Activated CD4-positive, alpha-beta T cell treated with anti-CD3 and anti-CD28 coated beads, Interleukin-2, amount 50 U/mL, for 1 hour (primary cell): Measurements from ENCODE around the gene TXN2.

Experiments used
- DNase-seq: peaks from one replicate; pipeline ENCODE4 v3.0.0-alpha.2; 2020

The TXN2 gene

DNA sequence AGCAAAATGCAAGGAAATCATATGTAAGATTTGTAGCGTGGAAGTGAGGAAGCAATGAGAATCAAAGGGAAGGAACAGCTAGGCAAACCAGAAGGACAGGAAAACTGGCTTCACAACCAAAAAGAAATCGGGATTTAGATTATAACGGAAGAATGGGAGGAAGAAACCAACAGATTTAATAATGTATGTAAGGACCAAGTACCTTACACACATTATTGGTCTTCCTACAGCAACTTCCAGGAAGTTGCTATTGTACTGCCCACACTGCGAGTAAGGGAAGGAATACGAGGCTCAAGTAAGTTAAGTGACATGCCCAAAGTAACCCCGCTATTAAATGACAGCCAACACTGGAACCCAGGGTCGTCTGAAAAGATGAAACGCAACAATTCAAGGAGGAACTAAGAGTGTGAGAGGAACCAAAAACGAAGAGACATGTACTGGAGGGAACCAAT is 473 bp downstream of the TXN2 start:
- no peak for DNase-seq

DNA sequence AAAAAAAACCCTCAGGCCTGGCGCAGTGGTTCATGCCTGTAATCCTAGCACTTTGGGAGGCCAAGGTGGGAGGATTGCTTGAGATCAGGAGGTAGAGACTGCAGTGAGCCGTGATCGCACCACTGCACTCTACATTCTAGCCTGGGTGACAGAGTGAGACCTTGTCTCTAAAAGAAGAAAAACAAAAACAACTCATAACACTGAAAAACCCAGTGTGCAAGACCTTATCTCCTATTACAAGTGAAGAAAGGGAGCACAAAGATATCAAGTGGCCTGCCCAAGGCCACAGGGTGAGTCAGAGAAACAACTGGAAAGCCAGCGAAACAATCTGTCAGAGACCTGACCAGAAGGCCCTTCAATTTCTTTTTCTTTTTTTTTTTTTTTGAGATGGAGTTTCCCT is 2.5 kb downstream of the TXN2 start:
- no peak for DNase-seq

DNA sequence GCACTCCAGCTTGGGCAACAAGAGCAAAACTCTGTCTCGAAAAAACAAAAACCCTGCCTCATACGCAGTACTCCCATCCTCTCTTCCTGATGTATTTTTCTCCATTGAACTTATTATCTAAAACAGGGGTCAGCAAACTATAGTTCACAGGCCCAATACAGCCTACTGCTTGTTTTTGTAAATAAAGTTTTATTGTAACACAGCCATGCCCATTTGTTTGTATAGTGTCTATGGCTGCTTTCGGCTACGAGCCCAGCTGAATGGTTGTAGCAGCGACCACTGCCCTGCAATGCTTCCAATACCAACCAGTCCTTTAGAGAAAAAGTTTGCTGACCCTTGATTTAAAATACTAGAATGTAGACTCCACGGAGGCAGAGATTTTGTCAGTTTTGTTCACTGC is 6.1 kb downstream of the TXN2 start:
- no peak for DNase-seq

DNA sequence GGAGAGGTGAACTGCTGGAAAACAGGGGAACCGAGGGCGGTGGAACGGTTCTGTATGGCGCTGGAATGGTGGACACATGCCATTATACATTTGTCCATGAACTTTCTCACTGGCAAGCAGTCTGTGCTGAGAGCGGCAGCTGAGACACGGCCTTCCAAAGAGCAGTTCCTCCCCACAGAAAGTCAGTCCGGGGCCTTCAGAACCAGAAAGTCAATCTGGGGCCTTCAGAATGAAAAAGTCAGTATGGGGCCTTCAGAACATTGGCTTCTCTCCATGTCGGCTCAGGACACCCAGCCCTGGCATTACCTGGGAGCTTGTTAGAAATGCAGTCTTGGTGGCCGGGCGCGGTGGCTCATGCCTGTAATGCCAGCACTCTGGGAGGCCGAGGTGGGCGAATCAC is 8.8 kb downstream of the TXN2 start:
- no peak for DNase-seq

DNA sequence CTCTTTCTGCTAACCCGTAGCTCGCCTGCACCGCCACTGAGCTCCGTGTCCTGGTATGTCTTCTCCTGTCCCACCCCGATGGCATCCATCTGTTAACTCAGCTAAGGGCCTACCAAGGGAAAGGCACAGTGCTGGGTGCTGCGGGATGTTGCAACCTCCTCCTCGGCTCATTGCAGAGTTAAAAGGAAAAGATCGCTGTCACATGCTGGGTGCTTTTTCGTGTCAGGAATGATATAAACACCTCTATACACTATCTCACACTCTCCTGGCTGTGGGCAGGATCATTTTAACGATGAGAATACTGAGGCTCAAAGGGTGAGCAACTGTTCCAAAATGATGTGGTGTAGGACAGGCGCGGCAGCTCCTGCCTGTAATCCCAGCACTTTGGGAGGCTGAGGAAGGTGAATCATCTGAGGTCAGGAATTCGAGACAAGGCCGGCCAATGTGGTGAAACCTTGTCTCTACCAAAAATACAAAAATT is 10.1 kb downstream of the TXN2 start:
- no peak for DNase-seq

DNA sequence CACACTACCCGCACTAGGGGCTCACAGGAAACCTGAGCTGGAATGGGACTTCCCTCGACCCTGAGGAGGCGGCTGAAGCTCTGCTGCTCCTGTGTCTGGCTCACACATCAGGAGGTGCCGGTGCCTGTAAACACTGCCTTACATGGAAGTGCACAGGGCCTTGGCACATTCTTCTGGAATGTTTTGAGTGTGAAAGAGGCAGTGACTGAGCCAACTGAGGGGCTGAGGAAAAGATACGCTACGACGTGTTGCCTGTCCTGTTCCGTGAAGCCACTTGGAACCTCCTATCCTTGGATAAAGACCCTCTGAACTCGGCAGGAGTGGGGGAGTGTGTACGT is 10.5 kb downstream of the TXN2 start:
- DNase-seq: no peak

DNA sequence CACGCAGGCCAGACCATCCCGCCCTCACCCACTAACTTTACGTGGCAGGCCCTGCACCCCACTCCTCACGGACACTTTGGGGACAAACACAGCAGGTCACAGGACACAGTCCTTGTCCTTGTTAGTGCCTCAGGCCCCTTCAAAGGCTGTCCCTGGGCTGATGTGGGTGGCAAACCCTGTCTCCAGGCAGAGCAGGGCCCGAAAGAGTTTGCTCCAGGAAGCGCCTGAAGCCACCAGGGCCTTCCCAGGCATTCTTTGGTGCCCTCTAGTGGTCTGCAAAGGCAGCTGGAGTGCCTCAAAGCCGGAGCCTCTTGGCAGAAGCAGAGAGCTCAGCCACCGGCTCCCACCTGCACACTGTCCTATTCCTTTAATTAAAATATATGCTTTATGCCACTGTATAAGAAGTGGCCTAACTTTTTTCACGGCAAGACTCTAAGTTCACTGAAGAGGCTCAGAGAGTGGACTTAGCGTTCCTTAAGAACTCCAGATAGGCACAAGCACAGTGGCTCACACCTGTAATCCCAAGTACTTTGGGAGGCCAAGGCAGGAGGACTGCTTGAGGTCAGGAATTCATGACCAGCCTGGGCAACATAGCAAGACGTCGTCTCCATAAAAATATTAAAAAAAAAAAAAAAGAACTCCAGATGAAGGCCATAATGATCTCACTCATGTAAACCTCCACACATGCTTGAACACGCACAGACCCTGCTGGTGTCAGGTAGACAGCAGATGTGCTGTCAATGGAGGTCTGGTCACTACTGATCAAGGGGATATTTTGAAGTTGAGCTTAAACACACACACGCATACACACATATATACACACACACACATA is 11.1 kb downstream of the TXN2 start:
- peak; percentile 78 for DNase-seq

DNA sequence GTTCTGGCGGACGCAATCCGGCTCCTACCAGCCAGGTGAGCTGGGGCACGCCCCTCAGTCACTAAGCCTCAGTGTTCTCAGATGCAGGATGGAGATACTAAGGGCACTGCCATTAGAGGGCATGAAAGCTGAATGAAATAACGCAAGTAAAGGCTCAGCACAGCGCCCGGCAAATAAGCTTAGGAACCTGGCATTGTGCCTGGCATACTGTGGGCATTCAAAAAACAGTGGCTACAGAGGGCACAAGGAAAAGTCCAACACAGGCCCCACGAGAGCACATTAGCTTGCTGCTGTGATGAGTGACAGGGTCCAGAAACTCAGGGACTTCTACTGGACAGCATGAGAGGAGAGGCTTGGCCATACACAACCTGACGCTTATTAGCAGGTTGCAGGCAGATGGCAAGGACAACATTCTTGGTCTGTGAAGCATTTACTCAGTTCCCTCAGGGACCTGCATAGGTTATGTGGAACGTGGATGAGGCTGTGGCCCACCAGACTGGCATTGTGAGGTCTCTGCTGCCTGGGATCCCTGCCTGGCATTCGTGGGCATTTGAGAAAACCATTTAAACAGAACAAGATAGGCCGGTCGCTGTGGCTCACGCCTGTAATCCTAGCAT is 12.2 kb downstream of the TXN2 start:
- no peak for DNase-seq

DNA sequence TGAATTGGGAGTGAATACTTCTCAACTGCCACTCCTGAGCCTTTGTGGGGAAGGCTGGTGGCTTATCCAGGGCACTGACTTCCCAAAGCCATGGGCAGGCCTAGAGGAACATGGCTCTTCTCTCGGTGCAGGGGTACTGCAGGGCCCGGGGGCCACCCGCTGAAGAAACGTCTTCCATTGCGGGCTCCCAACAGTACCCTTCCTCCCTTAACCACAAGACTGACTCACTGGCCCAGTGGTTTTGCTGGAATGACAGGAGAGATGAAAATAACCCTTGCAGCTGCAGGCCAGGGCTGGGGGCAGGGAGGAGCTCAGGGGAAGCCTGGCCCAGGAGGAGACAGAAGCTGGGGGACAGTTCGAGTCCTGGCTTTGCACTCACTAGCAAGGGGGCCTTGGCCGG is 13.5 kb downstream of the TXN2 start:
- no peak for DNase-seq

DNA sequence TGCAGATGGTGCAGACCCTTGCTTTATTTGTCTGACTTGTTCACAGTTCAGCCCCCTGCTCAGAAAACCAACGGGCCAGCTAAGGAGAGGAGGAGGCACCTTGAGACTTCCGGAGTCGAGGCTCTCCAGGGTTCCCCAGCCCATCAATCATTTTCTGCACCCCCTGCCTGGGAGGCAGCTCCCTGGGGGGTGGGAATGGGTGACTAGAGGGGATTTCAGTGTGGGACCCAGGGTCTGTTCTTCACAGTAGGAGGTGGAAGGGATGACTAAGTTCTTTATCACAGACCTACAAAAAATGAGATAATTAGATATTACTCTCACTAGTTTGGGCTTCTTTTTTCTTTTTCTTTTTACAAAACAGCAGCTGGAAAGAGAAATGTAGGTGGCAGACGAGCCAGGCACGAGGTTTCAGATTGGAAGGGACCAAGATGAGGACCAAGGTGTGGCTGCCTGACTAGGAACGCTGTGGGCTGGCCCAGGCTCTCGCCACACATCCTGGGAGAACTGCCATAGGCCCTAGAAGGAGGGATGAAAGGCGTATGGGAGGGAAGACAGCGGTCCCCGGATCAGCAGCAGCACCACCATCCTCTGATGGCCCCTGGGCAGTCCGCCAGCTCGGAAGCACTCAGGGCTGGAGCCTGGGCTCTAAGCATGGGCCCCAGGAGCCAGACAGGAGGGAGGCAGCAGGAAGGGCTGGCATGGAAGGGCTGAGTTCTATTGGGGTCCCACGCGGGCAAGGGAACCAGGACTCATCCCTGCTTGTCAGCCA is 14.2 kb downstream of the TXN2 start:
- no peak for DNase-seq

DNA sequence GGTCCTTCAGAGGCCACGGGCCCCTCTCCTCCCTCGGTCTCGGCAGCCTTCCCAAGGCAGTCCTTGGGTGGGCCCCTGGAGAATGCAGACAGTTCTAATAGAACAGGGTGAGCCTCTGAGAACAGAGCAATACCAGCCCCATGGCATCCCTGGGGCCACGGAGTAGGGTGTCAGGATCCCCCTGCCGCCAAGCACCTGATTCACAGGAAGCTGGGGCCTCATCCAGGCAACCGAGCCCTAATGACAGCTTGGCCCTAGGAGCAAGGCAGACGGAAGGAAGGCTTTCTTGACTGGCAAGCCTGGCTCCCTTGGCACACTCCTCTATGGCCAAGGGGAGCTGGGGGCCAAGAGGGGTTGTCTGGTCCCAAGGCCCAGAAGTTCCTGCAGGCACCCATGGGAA is 15.2 kb downstream of the TXN2 start:
- no peak for DNase-seq

DNA sequence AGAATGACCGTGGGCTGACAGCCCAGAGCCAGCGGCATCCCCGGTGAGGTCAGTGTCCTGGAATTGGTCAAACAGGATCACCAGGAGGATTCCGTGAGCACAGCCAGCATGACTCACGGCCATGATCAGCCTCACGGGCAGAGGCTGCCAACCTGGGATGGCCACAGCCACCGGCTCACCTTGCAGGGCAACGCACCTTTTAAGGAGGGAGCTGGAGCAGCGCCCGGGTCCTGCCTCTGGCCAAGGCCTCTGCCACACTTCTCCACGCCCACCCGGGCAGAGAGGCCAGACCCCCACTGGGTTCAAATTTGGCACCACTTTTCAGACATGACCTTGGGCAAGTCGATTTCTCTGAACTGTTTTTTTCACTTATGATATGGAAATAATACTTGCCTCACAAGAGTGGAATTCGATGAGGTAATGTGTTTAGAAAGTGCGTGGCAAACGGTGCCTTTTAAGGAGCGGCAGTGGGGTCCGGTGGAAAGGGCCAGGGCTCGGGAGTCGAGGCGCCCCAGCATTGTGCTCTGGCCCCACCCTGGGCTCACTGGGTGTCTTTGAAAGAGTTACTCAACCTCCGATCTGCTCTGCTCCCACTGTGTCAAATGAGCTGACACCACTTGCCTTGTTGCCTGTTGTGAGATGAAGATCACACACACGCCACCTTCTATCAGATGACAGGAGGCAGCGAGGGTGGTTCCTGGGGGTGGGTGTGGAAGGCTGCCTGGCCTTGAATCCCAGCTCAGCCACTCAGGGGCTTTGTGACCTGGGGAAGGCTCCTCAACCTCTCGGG is 16.0 kb downstream of the TXN2 start:
- DNase-seq: no peak

DNA sequence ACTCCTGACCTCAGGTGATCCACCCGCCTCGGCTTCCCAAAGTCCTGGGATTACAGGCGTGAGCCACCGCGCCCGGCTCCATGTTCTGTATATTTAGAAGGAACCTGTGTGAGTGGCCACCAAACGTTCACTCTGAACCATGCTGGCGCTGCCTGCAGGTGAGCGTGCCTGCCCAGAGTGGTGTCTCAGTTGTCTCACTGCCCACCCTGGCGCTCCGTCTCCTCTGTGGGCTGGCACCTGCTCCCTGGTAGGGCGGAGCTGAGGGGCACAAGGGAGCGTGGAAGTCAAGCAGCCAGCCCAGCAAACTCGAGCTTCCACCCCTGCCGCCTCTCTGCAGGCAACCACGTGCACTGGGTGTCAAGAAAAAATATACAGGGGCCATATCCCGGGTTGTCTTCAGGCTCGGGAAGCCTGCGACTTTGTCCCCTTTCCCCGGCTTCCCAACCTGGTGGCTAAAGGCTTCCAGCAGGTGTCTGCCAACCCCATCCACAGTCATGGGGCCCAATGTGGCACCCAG is 16.7 kb downstream of the TXN2 start:
- DNase-seq: no peak

DNA sequence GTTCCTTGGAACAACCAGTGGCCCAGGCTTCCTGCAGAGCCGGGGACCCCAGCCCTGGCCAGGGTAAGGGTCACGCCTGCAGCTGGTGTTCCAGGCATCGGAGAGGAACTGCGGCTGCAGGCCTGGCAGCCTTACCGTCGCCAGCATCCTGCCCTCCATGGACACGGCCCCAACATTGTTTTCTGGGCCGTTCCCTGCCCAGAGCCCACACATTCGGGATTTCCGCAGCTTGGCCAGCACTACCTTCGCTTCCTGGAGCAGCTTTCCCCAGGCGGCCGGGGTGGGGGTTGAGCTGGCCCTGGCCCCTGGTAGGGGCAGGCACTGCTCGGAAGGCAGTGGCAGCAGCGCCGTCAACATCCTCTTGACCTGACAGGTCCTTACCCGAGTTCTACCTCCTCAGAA is 17.7 kb downstream of the TXN2 start:
- DNase-seq: no peak

DNA sequence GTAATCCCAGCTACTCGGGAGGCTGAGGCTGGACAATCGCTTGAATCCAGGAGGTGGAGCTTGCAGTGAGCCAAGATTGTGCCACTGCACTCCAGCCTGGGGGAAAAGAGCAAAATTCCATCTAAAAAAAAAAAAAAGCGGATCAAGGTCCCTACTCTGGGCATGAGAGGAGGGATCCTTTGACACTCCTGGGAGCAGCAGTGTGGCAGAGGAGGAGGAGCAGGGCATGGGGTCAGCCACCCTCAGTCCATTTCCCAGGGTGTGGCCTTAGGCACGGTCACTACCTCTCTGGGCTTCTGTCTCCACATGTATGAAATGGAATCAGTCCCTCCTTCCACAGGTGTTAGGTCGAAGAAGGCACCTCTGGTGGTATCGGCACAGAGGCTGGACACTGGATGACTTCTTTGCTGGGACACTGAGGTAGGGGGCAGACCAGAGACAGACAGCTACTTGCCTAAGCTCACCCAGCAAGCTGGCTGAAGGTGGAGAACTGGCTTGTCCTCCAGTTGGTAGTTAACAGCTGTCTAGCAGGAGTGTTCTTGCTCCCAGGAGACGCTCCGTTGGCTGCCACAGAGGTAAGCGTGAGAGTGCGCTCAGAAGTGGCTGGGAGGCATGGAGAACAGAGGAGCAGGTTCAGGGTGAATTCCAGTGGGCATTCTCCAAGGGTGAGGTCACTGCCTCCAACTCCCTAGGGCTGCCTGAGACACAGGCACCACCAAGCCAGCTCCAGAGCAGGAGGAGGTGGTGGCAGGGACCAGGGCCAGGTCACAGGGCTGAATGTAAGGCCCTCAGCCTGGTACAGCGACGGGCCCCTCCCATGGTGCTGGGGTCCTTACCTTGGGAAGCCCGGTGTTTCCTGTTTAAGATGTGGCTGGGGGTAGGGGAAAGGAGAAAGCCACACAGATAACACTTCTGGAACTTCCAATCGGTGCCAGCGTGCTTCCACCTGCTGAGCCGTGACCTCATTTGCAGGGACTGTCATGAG is 19.5 kb downstream of the TXN2 start:
- DNase-seq: no peak

DNA sequence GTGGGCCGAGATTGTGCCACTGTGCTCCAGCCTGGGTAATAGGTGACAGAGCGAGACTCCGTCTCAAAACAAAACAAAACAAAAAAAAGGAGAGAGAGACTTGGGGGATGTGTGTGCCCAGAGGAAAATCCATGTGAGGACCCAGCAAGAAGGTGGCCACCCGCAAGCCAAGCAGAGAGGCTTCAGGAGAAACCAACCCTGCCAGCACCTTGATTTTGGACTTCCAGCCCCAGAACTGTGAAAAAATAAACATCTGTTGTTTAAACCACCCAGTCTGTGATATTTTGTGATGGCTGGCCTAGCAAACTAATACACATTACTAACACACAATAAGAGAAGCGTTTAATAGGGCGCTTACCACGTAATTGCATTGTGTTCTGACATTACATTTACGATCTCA is 21.2 kb downstream of the TXN2 start:
- DNase-seq: no peak

DNA sequence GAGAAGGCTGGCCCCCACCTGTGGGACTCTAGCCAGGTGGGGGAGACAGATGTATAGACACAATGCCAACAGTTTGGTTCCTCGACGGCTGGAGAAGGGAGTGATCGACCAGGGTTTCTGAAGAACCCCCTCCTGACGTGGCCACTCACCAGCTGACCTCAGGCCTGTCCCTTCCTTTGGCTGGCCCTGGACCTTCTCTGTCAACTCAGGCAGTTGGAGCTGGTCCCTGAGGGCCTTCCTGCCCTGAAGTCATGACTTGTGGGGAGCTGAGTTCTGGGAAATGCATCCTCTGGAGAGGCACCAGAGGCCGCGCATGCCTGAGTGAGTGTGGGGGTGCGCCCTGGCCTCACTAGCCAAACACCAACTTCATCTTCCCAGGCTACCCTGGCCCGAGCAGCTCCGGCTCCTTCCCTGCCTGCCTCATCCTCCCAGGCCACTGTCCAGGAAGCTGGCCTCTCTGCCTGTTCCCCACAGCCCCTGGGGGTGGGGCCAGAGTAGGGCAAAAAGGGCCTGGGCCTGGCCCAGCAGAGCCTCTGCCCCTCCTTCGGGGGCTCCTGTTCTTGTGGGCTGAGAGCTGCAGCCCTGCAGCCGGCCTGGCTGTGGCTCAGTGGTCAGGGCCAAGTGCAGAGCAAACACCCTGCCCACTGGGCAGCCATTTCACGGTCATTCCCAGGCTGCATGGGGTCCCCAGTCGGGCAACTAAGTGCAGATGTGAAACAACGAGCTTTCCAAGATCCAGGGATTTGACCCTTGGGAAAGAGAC is 23.6 kb downstream of the TXN2 start:
- no peak for DNase-seq

DNA sequence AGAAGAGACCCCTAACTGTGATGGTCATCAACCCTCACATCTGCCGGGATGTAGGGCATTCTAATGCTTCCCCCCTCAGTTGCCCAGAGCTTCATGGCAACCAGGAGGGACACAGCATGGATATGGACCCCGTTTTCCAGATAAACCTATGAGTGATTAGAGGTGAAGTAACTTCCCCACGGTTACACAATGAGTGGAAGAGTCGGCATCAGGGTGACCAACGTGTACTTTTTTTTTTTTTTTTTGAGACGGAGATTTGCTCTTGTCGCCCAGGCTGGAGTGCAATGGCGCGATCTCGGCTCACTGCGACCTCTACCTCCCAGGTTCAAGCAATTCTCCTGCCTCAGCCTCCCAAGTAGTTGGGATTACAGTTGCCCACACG is 25.0 kb downstream of the TXN2 start:
- DNase-seq: no peak

DNA sequence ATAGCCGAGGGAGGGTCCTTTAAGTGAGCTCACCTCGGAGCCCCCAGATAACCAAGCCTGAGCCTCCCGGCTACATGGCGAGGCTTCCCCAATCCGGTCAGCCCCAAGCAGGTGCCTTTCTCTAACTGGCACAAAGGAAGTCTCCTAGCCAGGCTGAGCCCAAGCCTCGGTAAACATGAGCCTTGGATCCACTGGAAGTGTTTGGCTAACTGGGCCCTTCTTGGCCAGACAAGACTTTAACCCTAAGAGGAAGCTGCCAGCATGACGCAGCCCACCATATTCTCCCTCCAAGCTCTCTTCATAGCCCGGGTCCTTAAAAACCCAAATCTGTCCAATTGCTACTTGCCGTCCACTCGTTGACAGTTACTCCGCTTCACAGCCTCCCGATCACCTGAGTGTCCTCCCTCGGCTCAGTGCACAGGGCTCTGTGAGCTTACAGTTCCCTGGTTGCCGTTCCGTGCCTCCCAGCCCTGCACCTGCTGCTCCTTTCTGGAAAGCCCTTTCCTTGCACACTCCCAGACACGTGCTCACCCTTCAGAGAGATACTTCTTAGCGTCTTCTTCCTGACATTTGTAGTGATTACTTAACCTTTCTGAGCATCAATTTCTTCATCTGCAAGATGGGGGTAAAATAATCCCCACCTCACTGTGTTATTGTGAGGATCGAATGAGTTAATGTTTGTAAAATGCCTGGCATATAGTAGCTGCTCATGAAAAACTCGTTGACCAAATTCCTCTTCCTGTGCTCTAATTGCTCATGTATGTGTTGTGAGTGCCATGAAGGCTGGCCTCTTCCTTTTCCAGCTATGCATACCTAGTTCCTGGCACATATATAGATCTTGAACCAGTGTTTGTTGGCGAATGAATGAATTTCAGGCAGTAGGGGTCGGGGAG is 25.6 kb downstream of the TXN2 start:
- no peak for DNase-seq
